K562 (cell line): Measurements from ENCODE around the gene SETD4. TPM values are rescaled to one million over a fixed set of nuclear protein-coding genes. Genes with fewer than 3 reads are reported as not detected.

ENCODE experiments used
- ATAC-seq: fragments of 200-7000 bp; cut with Tn5 transposase; 3 replicates; pipeline ENCODE4 v1.9.1; 2020; ENCODE audit warnings: moderate library complexity
- BruUV-seq: library from RNA; stranded (reverse); fragments of 400-500 nt; replicated peaks from 2 replicates; lab custom pipeline; 2021; lab: Mats Ljungman, UMichigan
- CTCF ChIA-PET: fragments of 300-600 bp; formaldehyde crosslinking; extraction: SDS; loops from one replicate; lab custom pipeline; 2021; ENCODE audit warnings: low intra/inter-chr PET ratio; lab: Yijun Ruan, JAX
- POLR2A ChIA-PET: fragments of 300-600, 350-650 bp; sonication (Branson Sonifier 250); formaldehyde crosslinking; extraction: SDS; loops from one replicate; lab custom pipeline; 2021; ENCODE audit warnings: antibody characterized with exemption, inconsistent platforms; lab: Yijun Ruan, JAX
- DNase-seq, 4 experiments: peaks; one replicate each; pipeline versions ENCODE4 v3.0.0 to v3.0.0-alpha.2; 2011 to 2018; ENCODE audit warnings: low spot score in 3 of 4, mixed read lengths in 3 of 4; ENCODE audit errors: extremely low read depth in 1 of 4
- FAIRE-seq: peaks from 2 replicates; lab custom pipeline; 2011; peaks lifted over from hg19 to GRCh38; lab: Jason Lieb, UNC
- H2AFZ ChIP-seq: 2 replicates; pipeline ENCODE4 v1.6.0; 2011; ENCODE audit warnings: low read depth, low read length, control low read depth, inconsistent platforms
- H3K27ac ChIP-seq: fragments of 200-600 bp; 3 replicates; pipeline ENCODE4 v1.8.0; 2011; ENCODE audit warnings: low read depth, mild to moderate bottlenecking, control low read depth, inconsistent platforms, low read length, moderate library complexity, mixed read lengths; ENCODE audit errors: extremely low read depth
- H3K27me3 ChIP-seq, 2 experiments: fragments of 300-600 bp in 1 of 2; 2 replicates in 1 of 2; 3 replicates in 1 of 2; pipeline versions ENCODE4 v1.6.0 to v1.8.0; 2011; ENCODE audit warnings: inconsistent platforms in 2 of 2, low read length in 2 of 2, mild to moderate bottlenecking in 1 of 2, mixed read lengths in 1 of 2, moderate library complexity in 1 of 2; ENCODE audit not compliant: control insufficient read depth in 2 of 2, insufficient read depth in 2 of 2
- H3K36me3 ChIP-seq: fragments of 300-600 bp; 3 replicates; pipeline ENCODE4 v1.8.0; 2011; ENCODE audit warnings: mild to moderate bottlenecking, low read length, inconsistent platforms; ENCODE audit not compliant: control insufficient read depth, insufficient read depth
- H3K4me1 ChIP-seq, 2 experiments: fragments of 200-600 bp in 1 of 2; replicated peaks in 1 of 2; 2 replicates in 1 of 2; 3 replicates in 1 of 2; pipeline versions ENCODE4 v1.5.1 to v1.8.0; 2011; ENCODE audit warnings: inconsistent platforms in 2 of 2, low read length in 2 of 2, mild to moderate bottlenecking in 1 of 2, mixed read lengths in 1 of 2, moderate library complexity in 1 of 2; ENCODE audit not compliant: control insufficient read depth in 2 of 2, insufficient read depth in 2 of 2
- H3K4me2 ChIP-seq: 2 replicates; pipeline ENCODE4 v1.6.1; 2011; ENCODE audit warnings: low read length, control low read depth, inconsistent platforms, mixed read lengths; ENCODE audit not compliant: insufficient read depth
- H3K4me3 ChIP-seq: fragments of 200-600 bp; sonication (generic), shearing (Covaris generic); 2 replicates; pipeline ENCODE4 v1.5.1; 2016; ENCODE audit warnings: control low read depth, inconsistent platforms
- H3K79me2 ChIP-seq: fragments of 200-600 bp; 3 replicates; pipeline ENCODE4 v1.8.0; 2011; ENCODE audit warnings: low read length, inconsistent platforms; ENCODE audit not compliant: control insufficient read depth, insufficient read depth
- H3K9ac ChIP-seq, 2 experiments: 2 replicates each; pipeline versions ENCODE4 v1.6.0 to v1.6.1; 2011; ENCODE audit warnings: low read depth in 2 of 2, low read length in 2 of 2, control low read depth in 1 of 2, inconsistent platforms in 1 of 2, mild to moderate bottlenecking in 1 of 2, mixed read lengths in 1 of 2; ENCODE audit not compliant: insufficient read depth in 1 of 2
- H3K9me1 ChIP-seq: one replicate; pipeline ENCODE4 v1.6.0; 2011; ENCODE audit warnings: inconsistent platforms, mild to moderate bottlenecking, low read length, moderate library complexity; ENCODE audit not compliant: control insufficient read depth, insufficient read depth
- H3K9me3 ChIP-seq: replicated peaks from 2 replicates; pipeline ENCODE4 v1.5.1; 2011; ENCODE audit warnings: low read depth, low read length, inconsistent platforms; ENCODE audit not compliant: control insufficient read depth, insufficient read depth
- H4K20me1 ChIP-seq: replicated peaks from 2 replicates; pipeline ENCODE4 v1.6.1; 2011; ENCODE audit warnings: low read length, inconsistent platforms, mixed read lengths; ENCODE audit not compliant: control insufficient read depth, insufficient read depth
- EP400 ChIP-seq: fragments of 450-650 bp; IDR thresholded peaks from 2 replicates; pipeline ENCODE4 v1.6.1; 2017; ENCODE audit warnings: antibody characterized with exemption, mild to moderate bottlenecking, moderate library complexity
- HBP1 ChIP-seq: fragments of 450-650 bp; formaldehyde crosslinking; IDR thresholded peaks from 2 replicates; pipeline ENCODE4 v1.4.0; 2022; ENCODE audit warnings: missing genetic modification characterization
- LARP7 ChIP-seq: fragments of 450-650 bp; IDR thresholded peaks from 2 replicates; pipeline ENCODE4 v1.6.1; 2016
- MAFF ChIP-seq: IDR thresholded peaks from 2 replicates; pipeline ENCODE4 v1.6.1; 2012; ENCODE audit warnings: low read length, improper control_type of control experiment
- RBFOX2 ChIP-seq: fragments of 200-400 bp; formaldehyde crosslinking; IDR thresholded peaks from 2 replicates; pipeline ENCODE4 v1.6.1; 2017; ENCODE audit warnings: low read depth, mild to moderate bottlenecking, low read length, moderate library complexity
- STAT5A ChIP-seq: IDR thresholded peaks from 2 replicates; pipeline ENCODE4 v1.6.1; 2012; ENCODE audit warnings: low read length, inconsistent platforms, borderline replicate concordance
- TCF15 ChIP-seq: fragments of 250-450 bp; sonication (Bioruptor Pico); IDR thresholded peaks from 2 replicates; pipeline ENCODE4 v1.8.0; 2022; ENCODE audit warnings: moderate library complexity, mild to moderate bottlenecking, inconsistent platforms
- TRIM24 ChIP-seq, 2 experiments: fragments of 450-650 bp; IDR thresholded peaks; 2 replicates each; pipeline ENCODE4 v1.6.1; 2016
- ZNF277 ChIP-seq: fragments of 250-450 bp; sonication (Bioruptor Pico); IDR thresholded peaks from 2 replicates; pipeline ENCODE4 v1.8.0; 2022; ENCODE audit warnings: inconsistent platforms, mild to moderate bottlenecking, moderate library complexity, borderline replicate concordance
- ZNF639 ChIP-seq, 2 experiments: fragments of 200-800 bp in 1 of 2; sonication (Bioruptor generic) in 1 of 2; sonication (generic) in 1 of 2; formaldehyde crosslinking in 1 of 2; IDR thresholded peaks in 1 of 2; conservative IDR thresholded peaks in 1 of 2; 2 replicates each; pipeline versions ENCODE4 v1.5.0 to v1.6.1; 2016 to 2020; ENCODE audit warnings: missing compliant biosample characterization in 1 of 2, missing genetic modification characterization in 1 of 2, missing genetic modification reagents in 1 of 2
- ZNF655 ChIP-seq: fragments of 250-450 bp; sonication (Bioruptor Pico); IDR thresholded peaks from 2 replicates; pipeline ENCODE4 v1.5.0; 2021
- ZNF76 ChIP-seq: fragments of 250-450 bp; sonication (Bioruptor Pico); IDR thresholded peaks from 2 replicates; pipeline ENCODE4 v1.4.0; 2020; ENCODE audit warnings: mild to moderate bottlenecking, moderate library complexity, borderline replicate concordance
- WGBS: fragments of 100-300 bp; shearing (Covaris generic); methylation state at CpG from one replicate; pipeline ENCODE4 v1.1.6; 2016; ENCODE audit warnings: low coverage, mixed read lengths; ENCODE audit not compliant: insufficient coverage; ENCODE audit errors: missing lambda C conversion rate; 5-methylcytosine and 5-hydroxymethylcytosine counted together
- in situ Hi-C: fragments of 300-500 bp; cut with MboI; formaldehyde crosslinking; loops from 4 replicates; pipeline ENCODE4 v1.15.0; 2018; ENCODE audit warnings: inconsistent platforms, mixed read lengths
- intact Hi-C: fragments of 100-400 bp; cut with micrococcal nuclease; formaldehyde crosslinking; loops from 2 replicates; pipeline ENCODE4 v1.14.2; 2022
- polyA plus RNA-seq, 8 experiments: library from polyadenylated mRNA; depleted of rRNA in 4 of 8; stranded (reverse) in 5 of 8; unstranded in 3 of 8; fragments of >200 nt; fragmentation: Nextera tagmentation in 2 of 8; fragmentation: Illumina TruSeq in 1 of 8; extraction: Ambion mirVana in 2 of 8; extraction: Trizol in 1 of 8; gene quantifications; 2 replicates each; pipeline versions ENCODE4 v1.2.1 to v1.2.3, GENCODE V29; 2011 to 2014; ENCODE audit warnings: inconsistent platforms in 1 of 8, missing spikeins in 1 of 8
- total RNA-seq, 7 experiments: library from RNA; depleted of rRNA in 6 of 7; stranded (reverse); fragments of >200 nt in 6 of 7; fragmentation: Illumina TruSeq in 2 of 7; extraction: Trizol in 2 of 7; gene quantifications; 2 replicates each; pipeline versions ENCODE4 v1.2.1 to v1.2.3, GENCODE V29; 2011 to 2021; ENCODE audit warnings: low replicate concordance in 1 of 7

Gene SETD4
- total and polyA plus RNA-seq, 9 of the 15 experiments (the other 6 are each of a cell fraction or from before 2014, with no cell fraction given): 16.1 to 51.3 (median 25.7) TPM

GRCh38 chr21:36053715-36054062, 6.6 kb downstream of the SETD4 start:
- ATAC-seq (no peak), DNase-seq (no peak), FAIRE-seq (no peak)
- no TSS peak for BruUV-seq
- intact Hi-C loops: no loop called here
- Histone ChIP-seq H3K36me3 (peaks cover 88% of the 10 kb centered on the region), H4K20me1 (no peaks in the 10 kb centered on the region), H3K9me3 (no peaks in the 10 kb centered on the region), H3K9ac (no peak overlapping the region), H2AFZ (no peak overlapping the region), H3K9me1 (no peaks in the 10 kb centered on the region), H3K27me3 (no peaks in the 10 kb centered on the region), H3K4me3 (no peak overlapping the region), H3K79me2 (peaks cover 11% of the 10 kb centered on the region), H3K27ac (no peak overlapping the region), H3K4me2 (no peak overlapping the region), H3K4me1 (0 out of 5 replicates have a peak, but pooled peaks cover 0 to under 1% of the 10 kb centered on the region in 2 experiments)
- TF ChIP-seq ZNF655 (CRISPR knock-in tag) (no peak), ZNF639 (CRISPR knock-in tag; conservative IDR thresholded peaks at IDR 0.05 in 1 of 2, IDR thresholded peaks at IDR 0.05 in 1 of 2) (no peak), HBP1 (CRISPR knock-in tag) (no peak), LARP7 (no peak), ZNF277 (CRISPR knock-in tag) (no peak), EP400 (no peak), STAT5A (no peak), TRIM24 (IDR thresholded peaks at IDR 0.05) (no peak), TCF15 (no peak), RBFOX2 (no peak), ZNF76 (no peak), MAFF (no peak)
- WGBS: 93% methylated on average over 3 of the region's 3 CpGs
- ChIA-PET POLR2A (interaction anchor here (0.7 to 2.0 kb wide), 3 partner anchors 11 to 17 kb away, joined by 3 to 5 read pairs (median 5); no protein-coding TSS in a partner anchor), CTCF (no interaction called here)
- in situ Hi-C loops: no loop called here
